ENCODE measurements around the gene SHLD1.
A peak's percentile ranks its signal among the peaks of the same experiment; 100 is the strongest.
"Not testable (repeated sequence)": the region's sequence is repeated elsewhere in the genome, so short reads cannot be mapped to it uniquely, and the experiment has no call there.

Gene SHLD1, protein sequence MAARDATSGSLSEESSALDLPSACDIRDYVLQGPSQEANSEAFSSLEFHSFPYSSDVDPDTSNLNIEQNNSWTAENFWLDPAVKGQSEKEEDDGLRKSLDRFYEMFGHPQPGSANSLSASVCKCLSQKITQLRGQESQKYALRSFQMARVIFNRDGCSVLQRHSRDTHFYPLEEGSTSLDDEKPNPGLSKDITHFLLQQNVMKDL

DNA sequence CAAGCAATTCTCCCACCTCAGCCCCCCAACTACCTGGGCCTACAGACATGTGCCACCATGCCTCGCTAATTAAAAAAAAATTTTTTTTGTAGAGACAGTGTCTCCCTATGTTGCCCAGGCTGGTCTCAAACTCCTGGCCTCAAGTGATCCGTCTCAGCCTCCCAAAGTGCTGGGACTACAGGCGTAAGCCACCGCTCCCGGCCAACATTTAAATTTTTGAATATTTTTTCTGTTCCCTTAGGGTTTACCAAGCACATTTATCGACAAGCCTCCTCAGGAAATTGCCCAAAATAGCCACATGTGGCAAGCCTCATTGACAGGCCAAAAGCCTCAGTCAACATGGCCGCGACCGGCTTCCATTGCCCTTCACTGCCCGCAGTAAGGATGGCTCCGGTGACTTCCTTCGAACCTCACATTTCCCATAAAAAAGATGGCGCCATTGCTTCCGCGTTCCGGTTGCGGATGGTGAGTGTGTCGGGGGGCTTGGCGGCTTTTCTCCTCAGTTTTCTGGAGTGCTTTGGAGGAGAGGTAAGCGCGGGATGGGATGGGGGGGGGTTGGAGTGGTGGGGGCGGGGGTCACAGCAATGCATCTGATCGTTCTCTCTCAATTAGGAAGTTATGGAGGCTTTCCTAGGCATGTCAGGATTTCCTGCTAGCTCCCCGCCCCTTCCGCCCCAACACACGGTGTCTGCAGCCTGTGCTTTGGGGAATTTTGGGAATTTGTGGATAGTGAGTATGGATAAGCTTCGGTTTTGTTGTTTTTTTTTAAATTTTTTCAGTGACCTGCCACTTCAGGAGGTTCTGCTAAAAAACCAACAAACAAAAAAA lies at the start of gene SHLD1:
Gene SHLD1 (plus strand): TSS at position 450 of the 828 bp plus-strand sequence. CDS start 22,465 bp downstream, outside the sequence.
- FAIRE-seq: peak; percentile 97
- peak; percentile 67 for DNase-seq (ENCODE audit: insufficient read length, low spot score)

DNA sequence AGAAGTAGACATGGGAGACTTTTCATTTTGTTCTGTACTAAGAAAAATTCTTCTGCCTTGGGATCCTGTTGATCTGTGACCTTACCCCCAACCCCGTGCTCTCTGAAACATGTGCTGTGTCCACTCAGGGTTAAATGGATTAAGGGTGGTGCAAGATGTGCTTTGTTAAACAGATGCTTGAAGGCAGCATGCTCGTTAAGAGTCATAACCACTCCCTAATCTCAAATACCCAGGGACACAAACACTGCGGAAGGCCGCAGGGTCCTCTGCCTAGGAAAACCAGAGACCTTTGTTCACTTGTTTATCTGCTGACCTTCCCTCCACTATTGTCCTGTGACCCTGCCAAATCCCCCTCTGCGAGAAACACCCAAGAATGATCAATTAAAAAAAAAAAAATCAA lies 47.9 kb upstream of the SHLD1 start:
- DNase-seq (ENCODE audit: insufficient read length, low spot score); FAIRE-seq: not testable (repeated sequence)

DNA sequence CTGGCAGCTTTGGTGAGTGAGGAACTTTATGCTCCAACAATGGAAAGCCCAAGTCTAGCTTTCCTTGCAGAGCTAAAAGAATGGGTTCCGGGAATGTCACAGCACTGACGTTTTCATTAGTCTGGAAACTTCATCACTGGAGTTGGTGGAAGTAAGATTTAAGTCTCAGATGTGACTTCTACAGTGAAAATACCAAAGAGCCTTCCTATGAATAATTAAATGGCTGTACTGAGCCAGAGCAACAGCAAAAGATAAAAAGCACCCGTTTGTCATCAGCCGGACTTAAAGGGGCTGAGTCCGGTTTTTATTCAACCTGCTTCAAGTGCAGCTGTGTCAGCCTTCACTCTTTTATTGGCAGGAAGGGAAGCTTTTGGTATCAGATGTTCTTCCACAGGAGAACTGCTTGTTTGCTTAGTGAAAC lies 46.5 kb upstream of the SHLD1 start:
- DNase-seq (ENCODE audit: insufficient read length, low spot score): no peak
- FAIRE-seq: peak; percentile 45

DNA sequence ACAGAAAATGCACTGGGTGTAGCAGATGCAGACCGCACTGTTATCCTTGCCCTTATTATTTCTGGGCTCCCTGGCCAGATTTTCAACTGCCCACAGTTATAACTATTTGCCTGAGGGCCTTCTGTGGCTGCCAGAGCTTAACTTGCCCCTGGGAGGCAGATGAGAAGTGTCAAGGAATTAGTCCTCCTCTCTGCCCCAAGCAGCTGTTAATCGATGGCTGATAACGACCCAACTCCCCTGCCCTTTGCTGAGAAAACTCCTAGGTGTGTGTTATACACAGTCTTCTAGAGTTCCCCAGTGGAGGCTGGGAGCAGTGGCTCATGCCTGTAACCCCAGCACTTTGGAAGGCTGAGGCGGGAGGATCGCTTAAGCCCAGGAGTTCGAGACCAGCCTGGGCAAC lies 44.4 kb upstream of the SHLD1 start:
- DNase-seq (ENCODE audit: insufficient read length, low spot score) (no peak), FAIRE-seq (no peak)

DNA sequence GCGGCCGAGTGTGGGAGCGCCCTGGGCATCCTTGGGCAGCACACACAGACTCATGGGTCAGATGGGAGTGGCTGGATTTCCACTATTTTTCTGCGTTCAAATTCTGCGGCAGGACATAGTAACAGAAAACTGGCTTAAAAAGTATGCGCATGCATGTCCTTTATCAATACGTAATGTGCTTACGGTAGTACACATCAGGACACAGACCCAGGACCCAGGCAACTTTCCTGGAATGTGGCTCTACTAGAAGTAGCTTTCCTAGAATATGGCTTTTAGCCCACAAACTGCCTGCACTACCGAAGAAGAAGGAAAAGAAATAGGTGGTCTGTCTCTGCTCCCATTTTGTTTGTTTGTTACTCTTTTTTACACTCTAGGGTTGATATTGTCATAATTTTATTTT lies 43.4 kb upstream of the SHLD1 start:
- DNase-seq (ENCODE audit: insufficient read length, low spot score) (no peak), FAIRE-seq (no peak)

DNA sequence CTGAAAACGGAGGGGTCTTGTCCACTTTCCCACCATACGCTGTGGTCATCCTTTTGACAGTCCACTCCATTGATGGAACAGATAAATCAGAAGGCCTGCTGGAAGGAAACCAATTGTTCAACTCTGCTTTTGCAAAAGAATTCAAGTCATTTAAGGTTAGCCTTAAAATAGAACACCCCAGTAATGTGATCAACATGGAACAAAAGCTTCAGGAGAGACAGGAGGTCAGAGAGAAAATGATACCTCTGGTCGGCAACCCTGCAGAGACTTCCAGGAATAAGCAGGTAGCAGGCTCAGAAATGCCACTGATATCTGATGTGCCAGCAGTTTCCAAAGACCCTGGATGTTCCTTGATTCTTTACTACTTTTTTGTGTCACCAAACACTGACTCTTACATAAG lies 39.6 kb upstream of the SHLD1 start:
- FAIRE-seq: no peak
- no peak for DNase-seq (ENCODE audit: insufficient read length, low spot score)

DNA sequence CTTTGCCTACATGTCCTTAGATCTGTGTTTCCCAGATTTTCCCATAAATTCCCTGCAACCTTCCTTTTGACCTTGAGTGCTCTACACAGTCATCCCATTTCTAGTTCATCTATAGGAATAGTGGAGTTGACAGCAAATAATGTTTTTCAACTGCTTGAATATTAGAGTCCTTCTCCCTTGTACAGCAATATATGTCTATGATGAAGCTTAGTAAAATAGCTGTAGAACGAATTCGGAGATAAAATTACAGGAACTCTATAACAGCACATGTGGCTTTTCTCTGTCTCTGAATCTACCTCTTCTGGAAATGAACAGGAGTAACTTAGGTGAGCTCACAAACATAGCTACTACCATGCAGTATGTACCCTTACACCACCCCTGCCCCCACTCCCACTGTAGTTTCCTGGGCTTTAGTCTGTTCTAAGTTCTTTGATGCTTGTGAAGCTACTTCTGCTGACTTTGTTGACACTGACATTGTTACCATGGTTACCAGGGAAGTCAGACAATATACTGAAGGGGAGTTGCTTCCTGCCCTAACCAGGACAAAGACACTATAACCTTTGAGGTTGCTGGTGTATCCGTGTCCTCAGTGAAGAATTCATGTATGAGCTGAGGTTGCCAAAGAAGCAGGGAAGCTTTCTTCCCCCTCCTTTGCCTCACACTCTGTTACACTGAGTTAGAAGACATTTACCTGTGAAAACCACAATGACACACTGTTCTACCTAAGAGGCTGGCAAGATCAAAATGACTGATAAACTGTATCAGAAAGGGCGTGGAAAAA lies 35.8 kb upstream of the SHLD1 start:
- FAIRE-seq (no peak), DNase-seq (ENCODE audit: insufficient read length, low spot score) (no peak)

DNA sequence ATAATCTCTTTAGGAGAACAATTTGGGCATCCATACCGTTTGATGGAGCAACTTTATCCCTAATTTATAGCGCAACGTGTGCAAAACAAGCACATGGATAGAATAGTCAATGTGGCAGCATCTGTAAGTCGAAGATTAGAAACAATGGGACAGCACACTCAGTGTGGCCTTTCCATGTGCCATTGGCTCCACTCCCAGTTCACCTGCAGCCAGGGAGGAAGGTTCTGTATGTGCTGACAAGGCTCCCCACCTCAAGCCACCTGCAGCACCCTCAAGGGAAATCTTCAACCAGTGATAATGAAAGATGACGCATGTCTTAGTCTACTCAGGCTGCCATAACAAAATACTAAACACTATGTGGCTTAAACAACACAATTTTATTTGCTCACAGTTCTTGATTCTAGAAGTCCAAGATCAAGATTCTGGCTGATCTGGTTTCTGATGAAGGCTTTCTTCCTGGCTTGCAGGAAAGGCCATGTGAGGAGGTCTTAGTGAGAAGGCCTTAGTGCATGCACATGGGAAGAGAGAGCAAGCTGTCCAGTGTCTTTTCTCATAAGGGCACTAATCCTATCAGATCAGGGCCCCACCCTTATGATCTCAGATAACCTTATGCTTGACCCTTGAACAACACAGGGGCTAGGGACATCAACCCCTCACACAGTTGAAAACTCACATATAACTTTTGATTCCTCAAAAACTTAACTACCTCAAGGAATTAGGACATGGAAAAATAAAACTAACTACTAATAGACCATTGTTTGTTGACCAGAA lies 34.9 kb upstream of the SHLD1 start:
- FAIRE-seq (no peak), DNase-seq (ENCODE audit: insufficient read length, low spot score) (no peak)

DNA sequence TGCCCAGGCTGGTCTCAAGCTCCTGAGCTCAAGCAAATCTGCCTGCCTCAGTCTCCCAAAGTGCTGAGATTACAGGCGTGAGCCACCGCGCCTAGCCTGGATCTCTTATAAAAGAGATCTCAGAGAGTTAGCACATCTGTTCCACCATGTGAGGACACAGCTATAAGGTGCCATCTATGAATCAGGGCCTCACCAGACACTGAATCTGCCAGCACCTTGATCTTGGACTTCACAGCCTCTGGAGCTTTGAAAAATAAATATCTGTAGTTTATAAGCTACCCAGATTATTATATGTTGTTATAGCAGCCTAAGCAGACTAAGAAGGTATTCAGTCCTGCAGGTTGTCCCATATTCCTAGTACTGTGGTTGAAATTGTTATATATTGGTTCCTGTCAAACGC lies 33.2 kb upstream of the SHLD1 start:
- FAIRE-seq: no peak
- DNase-seq (ENCODE audit: insufficient read length, low spot score): no peak

DNA sequence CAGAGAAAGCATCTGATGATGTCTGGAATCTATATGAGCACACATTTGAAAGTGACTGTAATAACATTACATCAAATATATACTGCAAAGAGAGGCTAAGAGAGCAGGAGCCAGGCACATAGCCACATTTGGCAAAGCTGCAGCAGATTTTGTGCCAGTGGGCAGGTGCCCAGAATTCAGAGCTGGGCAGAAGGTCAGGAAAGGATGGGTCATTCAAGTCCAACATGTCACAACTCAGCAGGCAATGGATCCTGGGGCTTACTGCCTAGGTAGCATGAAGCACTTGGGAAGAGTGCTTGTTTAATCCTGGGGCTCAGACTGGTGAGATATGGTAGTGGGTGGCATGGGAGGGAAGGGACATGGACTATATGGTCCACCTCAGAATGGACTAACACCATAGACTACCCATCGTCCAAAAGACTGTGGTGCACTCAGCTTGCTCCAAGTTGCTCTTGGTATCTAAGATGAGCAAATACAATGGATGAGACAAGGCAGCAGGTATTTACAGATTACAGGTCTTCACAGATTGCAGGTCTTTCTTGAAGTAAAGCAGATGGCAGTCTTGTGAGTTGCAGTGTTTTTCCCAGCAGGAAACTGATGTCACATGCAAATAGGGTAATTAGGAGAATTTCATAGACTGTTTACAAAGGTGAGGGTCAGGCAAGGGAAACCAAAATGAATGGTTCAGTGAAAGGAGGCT lies 31.2 kb upstream of the SHLD1 start:
- DNase-seq (ENCODE audit: insufficient read length, low spot score) (no peak), FAIRE-seq (no peak)

DNA sequence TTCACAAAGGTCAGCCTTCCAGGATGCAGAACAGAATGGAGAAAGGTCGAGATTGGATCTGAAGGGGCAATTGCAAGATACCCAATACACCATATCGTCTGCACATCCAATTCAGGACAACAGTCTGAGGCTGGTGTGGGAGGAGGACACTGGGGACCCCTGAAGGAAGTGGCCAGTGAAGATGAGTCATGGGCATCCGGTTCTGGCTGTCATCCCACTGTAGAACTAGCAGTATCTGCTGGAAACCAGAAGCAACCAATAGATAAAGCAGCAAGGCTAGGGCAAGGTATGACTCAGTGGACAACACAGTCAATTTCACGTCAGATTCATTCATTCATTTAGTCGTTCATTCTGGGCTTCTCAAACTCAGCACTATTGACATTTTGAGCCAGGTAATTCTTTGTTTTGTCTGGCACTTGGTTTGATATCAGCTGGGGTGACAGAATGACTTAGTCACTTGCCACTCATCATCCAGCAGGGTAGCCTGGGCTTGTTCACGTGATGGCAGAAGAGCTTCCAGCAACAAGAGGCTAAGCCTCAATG lies 30.3 kb upstream of the SHLD1 start:
- FAIRE-seq: no peak
- no peak for DNase-seq (ENCODE audit: insufficient read length, low spot score)

DNA sequence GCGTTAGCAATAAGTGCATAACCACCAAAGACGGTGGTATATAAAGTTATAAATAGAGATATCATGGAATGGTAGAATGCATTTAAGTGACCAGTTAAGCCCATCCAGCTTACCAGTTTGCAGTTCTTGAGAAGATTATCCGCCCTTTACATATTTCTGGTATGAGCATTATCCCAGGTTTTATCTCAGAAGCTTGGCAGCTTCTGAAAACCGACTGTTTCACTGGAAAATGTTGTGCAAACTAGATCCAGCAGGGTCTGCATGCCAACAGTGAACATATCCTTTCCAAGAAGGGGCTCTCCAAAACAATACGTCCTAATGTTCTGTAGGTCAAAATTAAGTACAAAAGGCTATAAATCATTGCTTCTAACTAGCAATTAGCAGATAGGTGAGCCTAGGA lies 29.5 kb upstream of the SHLD1 start:
- FAIRE-seq (no peak), DNase-seq (ENCODE audit: insufficient read length, low spot score) (no peak)

DNA sequence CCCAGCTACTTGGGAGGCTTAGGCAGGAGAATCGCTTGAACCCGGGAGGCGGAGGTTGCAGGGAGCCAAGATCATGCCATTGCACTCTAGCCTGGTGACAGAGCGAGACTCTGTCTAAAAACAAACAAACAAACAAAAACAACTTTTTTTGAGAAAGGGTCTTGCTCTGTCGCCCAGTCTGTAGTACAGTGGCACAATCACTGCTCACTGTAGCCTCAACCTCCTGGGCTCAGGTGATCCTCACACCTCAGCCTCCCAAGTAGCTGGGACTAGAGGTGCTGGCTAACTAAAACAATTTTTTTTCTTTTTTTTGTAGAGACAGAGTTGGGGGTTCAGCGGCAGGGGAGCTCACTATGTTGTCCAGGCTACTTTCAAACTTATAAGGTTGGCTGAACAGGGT lies 28.8 kb upstream of the SHLD1 start:
- not testable (repeated sequence) for FAIRE-seq; DNase-seq (ENCODE audit: insufficient read length, low spot score)

DNA sequence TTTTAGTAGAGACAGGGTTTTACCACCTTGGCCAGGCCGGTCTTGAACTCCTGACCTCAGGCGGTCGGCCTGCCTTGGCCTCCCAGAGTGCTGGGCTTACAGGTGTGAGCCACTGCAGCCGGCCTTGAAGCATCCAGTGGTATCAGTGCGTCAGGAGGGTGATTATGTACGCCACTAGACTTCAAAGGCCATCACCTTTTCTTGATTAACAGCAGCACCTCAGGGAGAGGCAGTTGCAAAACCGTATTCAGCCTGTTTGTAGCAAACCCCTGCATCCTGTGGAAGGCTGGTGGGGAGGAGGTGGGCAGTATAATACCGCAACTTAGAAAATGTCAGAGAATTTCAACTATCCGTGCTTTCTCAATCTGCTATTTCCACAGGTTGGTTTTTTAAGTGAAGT lies 27.3 kb upstream of the SHLD1 start:
- DNase-seq (ENCODE audit: insufficient read length, low spot score) (no peak), FAIRE-seq (no peak)

DNA sequence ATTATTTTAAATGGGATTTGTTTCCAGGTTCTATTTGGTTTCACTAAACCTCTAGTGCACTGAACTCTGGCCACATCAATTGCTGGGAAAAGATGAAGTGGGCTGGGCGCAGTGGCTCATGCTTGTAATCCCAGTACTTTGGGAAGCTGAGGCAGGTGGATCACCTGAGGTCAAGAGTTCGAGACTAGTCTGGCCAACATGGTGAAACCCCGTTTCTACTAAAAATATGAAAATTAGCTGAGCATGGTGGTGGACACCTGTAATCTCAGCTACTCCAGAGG lies 25.1 kb upstream of the SHLD1 start:
- FAIRE-seq; DNase-seq (ENCODE audit: insufficient read length, low spot score): not testable (repeated sequence)

DNA sequence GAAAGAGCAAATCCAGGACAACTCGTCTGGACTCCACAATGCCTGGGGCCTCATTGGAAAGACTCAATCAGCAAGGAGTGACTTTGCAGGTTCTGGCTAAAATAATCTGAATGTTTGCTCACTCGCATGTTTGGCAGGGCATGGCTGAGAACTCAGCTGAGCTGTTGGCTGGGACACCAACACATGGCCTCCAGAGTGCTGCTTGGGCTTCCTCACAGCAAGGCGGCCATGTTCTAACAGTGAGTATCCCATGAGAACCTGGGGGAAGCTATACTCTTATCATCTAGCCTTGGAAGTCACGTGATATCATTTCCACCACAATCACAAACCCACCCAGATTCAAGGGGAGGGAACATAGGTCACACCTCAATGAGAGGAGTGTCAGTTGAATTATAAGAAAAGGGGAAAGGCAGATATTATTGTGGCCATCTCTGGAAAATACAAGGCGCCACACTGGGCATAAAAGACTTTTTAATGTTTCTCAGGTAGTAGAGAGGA lies 23.1 kb upstream of the SHLD1 start:
- no peak for DNase-seq (ENCODE audit: insufficient read length, low spot score)
- no peak for FAIRE-seq

DNA sequence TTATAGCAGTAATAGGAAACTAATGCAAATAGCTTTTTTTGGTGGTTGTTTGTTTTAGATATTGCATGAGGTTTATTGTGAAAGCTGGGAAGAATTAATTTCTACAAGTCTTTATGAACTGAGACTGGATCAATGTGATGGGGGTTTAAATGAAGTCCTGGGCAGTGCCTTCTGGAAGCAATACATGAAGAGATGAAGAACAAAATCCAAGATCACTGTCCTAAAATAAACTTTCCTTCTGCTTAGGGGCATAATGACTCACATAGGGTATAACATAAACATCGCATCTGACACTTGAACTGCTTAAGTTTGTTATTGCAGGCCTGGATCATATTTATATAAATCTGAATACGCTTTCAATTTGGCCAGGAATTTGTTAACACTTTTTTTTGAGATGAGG lies 20.9 kb upstream of the SHLD1 start:
- DNase-seq (ENCODE audit: insufficient read length, low spot score): no peak
- FAIRE-seq: no peak

DNA sequence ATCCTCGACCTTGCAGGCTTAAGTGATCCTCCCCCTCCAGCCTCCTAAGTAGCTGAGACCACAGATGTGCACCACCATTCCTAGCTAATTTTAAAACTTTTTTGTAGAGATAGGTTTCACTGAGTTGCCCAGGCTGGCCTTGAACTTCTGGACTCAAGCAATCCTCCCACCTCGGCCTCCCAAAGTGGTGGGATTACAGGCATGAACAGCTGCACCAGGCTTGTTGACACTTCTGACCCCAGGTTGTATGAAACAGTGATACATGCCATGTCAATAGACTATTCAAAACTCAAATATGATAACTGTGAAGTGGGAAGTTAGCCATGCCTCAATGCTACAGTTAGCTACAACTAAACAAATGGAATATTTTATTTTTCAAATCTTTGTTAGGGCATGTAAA lies 20.1 kb upstream of the SHLD1 start:
- no peak for FAIRE-seq
- DNase-seq (ENCODE audit: insufficient read length, low spot score): no peak

DNA sequence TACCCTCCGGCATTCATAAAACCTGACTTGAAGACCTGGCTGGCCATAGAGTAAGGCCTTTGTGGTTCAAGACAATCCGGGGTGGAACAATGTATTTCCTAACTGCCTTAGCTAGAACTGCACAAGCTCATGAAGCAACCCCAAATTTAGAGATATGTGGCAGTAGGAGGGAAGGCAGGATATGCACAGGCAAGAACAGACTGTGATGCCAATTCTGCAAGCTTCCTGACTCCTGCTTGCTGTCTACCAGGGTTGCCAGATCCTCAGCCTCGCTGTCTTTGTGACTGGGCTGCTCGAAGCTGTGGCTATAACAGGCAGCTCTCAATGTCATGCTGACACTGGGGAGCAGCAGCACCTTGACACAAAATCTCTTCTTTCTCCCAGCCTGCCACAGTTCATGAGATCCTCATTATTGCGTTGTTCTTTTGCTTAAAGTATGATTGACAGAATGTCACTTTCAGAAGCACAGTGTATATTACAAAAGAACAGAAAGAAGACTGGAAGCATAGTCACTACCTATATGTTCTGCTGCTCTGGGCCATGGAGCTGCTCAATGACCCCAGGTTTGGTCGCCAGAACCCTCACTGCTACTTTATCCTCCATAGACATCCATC lies 18.3 kb upstream of the SHLD1 start:
- DNase-seq (ENCODE audit: insufficient read length, low spot score): no peak
- no peak for FAIRE-seq

DNA sequence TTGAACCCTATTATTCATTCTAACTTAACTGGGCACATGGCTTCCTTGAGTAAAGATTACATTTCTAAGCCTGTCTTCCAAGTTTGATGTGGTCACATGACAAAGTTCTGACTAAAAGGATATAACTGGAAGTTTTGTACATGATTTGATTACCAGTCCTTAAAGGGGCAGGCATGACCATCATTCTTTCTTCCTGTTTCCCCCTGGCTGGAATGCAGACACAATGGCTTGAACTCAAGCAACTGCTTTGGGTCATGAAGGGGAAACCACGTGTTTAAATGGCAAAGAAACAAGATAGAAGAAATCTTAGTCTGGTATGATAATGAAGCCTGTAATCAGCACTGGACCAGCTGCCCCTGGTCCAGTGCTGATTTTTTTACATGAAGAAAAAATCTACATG lies 15.6 kb upstream of the SHLD1 start:
- DNase-seq (ENCODE audit: insufficient read length, low spot score) (no peak), FAIRE-seq (no peak)
